Stimulated activated CD8-positive, alpha-beta memory T cell treated with anti-CD3 and anti-CD28 coated beads, Interleukin-12 subunit alpha, Interleukin-12 subunit beta, amount 100 ng/mL, for 24 hours (primary cell): Measurements from ENCODE around the gene GFRA1.

Experiments used
- DNase-seq: peaks from one replicate; pipeline ENCODE4 v3.0.0-alpha.2; 2020; ENCODE audit errors: extremely low read depth

Gene GFRA1

GRCh38 chr10:116160271-116160670 is 112.7 kb downstream of the GFRA1 start:
- no peak for DNase-seq

- no peak for DNase-seq
These were observed 113.8 kb downstream of the GFRA1 start for GRCh38 chr10:116159197-116159596.

GRCh38 chr10:116158036-116158435 is 115.0 kb downstream of the GFRA1 start:
- no peak for DNase-seq

- no peak for DNase-seq
These were observed 115.5 kb downstream of the GFRA1 start for GRCh38 chr10:116157485-116157884.

GRCh38 chr10:116156819-116157218 is 116.2 kb downstream of the GFRA1 start:
- no peak for DNase-seq

GRCh38 chr10:116155191-116155590 is 117.8 kb downstream of the GFRA1 start:
- no peak for DNase-seq

- DNase-seq = no peak
These were observed 118.4 kb downstream of the GFRA1 start for GRCh38 chr10:116154651-116155050.

- DNase-seq = no peak
These were observed 121.9 kb downstream of the GFRA1 start for GRCh38 chr10:116151076-116151475.

- DNase-seq = no peak
These were observed 122.4 kb downstream of the GFRA1 start for GRCh38 chr10:116150606-116151005.

GRCh38 chr10:116147147-116147905 is 125.7 kb downstream of the GFRA1 start:
- DNase-seq = no peak

GRCh38 chr10:116146372-116147140 is 126.5 kb downstream of the GFRA1 start:
- DNase-seq = no peak

- DNase-seq = no peak
These were observed 129.3 kb downstream of the GFRA1 start for GRCh38 chr10:116143673-116144222.

- no peak for DNase-seq
These were observed 131.2 kb downstream of the GFRA1 start for GRCh38 chr10:116141855-116142254.

- no peak for DNase-seq
These were observed 131.8 kb downstream of the GFRA1 start for GRCh38 chr10:116141246-116141645.

GRCh38 chr10:116139886-116140285 is 133.1 kb downstream of the GFRA1 start:
- DNase-seq = no peak

- no peak for DNase-seq
These were observed 134.1 kb downstream of the GFRA1 start for GRCh38 chr10:116138897-116139296.

GRCh38 chr10:116136261-116136660 is 136.7 kb downstream of the GFRA1 start:
- DNase-seq = no peak

GRCh38 chr10:116134322-116134721 is 138.7 kb downstream of the GFRA1 start:
- no peak for DNase-seq

GRCh38 chr10:116133634-116134033 is 139.4 kb downstream of the GFRA1 start:
- no peak for DNase-seq

- no peak for DNase-seq
These were observed 140.1 kb downstream of the GFRA1 start for GRCh38 chr10:116132780-116133399.

GRCh38 chr10:116130006-116130405 is 143.0 kb downstream of the GFRA1 start:
- no peak for DNase-seq

GRCh38 chr10:116126954-116127695 is 145.9 kb downstream of the GFRA1 start:
- no peak for DNase-seq
